Uterus (tissue), 4 donors: ENCODE results near the gene MCTP1. TPM values are rescaled to one million over a fixed set of nuclear protein-coding genes. Genes with fewer than 3 reads are reported as not detected.

ENCODE experiments used
- DNase-seq, 2 donors: peaks; one replicate each; pipeline ENCODE4 v3.0.0-alpha.2; 2019 to 2020
- H3K27ac ChIP-seq, 2 donors: fragments of 200-600 bp; sonication (generic); 1 replicate in 1 of 2; 2 replicates in 1 of 2; pipeline ENCODE4 v1.5.1; 2016 to 2018
- H3K27me3 ChIP-seq, 2 donors: fragments of 200-600 bp; sonication (generic); one replicate each; pipeline ENCODE4 v1.5.1; 2018 to 2019; ENCODE audit warnings: control low read depth in 1 of 2
- H3K36me3 ChIP-seq, 2 donors: fragments of 200-600 bp; sonication (generic); one replicate each; pipeline ENCODE4 v1.5.1; 2019; ENCODE audit warnings: control low read depth in 1 of 2
- H3K4me1 ChIP-seq, 2 donors: fragments of 200-600 bp; sonication (generic); one replicate each; pipeline ENCODE4 v1.5.1; 2018 to 2019; ENCODE audit warnings: control low read depth in 1 of 2
- H3K4me3 ChIP-seq, 2 donors: fragments of 200-600 bp; sonication (generic); 1 replicate in 1 of 2; 2 replicates in 1 of 2; pipeline ENCODE4 v1.5.1; 2018 to 2019; ENCODE audit warnings: mild to moderate bottlenecking in 1 of 2
- H3K9me3 ChIP-seq, 2 donors: fragments of 200-600 bp; sonication (generic); one replicate each; pipeline ENCODE4 v1.5.1; 2019; ENCODE audit warnings: control low read depth in 1 of 2
- CTCF ChIP-seq, 4 experiments: fragments of 200-600 bp in 2 of 4; fragments of 450-650 bp in 2 of 4; sonication (generic) in 2 of 4; IDR thresholded peaks; one replicate each; pipeline ENCODE4 v1.5.1; 2016 to 2019; ENCODE audit warnings: antibody characterized with exemption in 4 of 4, mild to moderate bottlenecking in 2 of 4, moderate library complexity in 1 of 4
- POLR2A ChIP-seq, 2 donors: fragments of 450-650 bp; IDR thresholded peaks; one replicate each; pipeline ENCODE4 v1.6.1; 2016; ENCODE audit warnings: antibody characterized with exemption in 2 of 2, mild to moderate bottlenecking in 1 of 2, moderate library complexity in 1 of 2
- intact Hi-C: fragments of 100-400 bp; cut with DNase I; formaldehyde crosslinking; loops from one replicate; pipeline ENCODE4 v1.15.1; 2023; ENCODE audit warnings: low total_unique reads
- total RNA-seq, 4 donors: library from RNA; depleted of rRNA in 3 of 4; stranded (reverse); fragments of >200 nt in 3 of 4; gene quantifications; one replicate each; pipeline versions ENCODE4 v1.1.0 to v1.2.4, GENCODE V29; 2014 to 2023
- donor health status: DM: yes; HTN: yes; CAD: no.

The MCTP1 gene
- total RNA-seq, 4 donors from 2014 or later = 25.3 to 114 (median 27.6) TPM

- no peaks in the 10 kb centered on the region for H3K27me3 ChIP-seq
- intact Hi-C loops = no loop called here
Observed at GRCh38 chr5:94711785-94712184, 573.1 kb downstream of the MCTP1 start.

GRCh38 chr5:94709277-94709676 is 575.6 kb downstream of the MCTP1 start:
- TF ChIP-seq CTCF (IDR thresholded peaks at IDR 0.05) (no peak), POLR2A (IDR thresholded peaks at IDR 0.05) (no peak)
- no peaks in the 10 kb centered on the region for H3K27me3 ChIP-seq
- no peaks in the 10 kb centered on the region for H3K9me3 ChIP-seq
- intact Hi-C loops = no loop called here
- no peak overlapping the region for H3K4me3 ChIP-seq
- no peak overlapping the region for H3K27ac ChIP-seq
- no peaks in the 10 kb centered on the region for H3K36me3 ChIP-seq
- no peak for DNase-seq
- no peaks in the 10 kb centered on the region for H3K4me1 ChIP-seq

More at GRCh38 chr5:94711785-94712184, 573.1 kb downstream of the MCTP1 start:
- Histone ChIP-seq H3K36me3 (no peaks in the 10 kb centered on the region), H3K27ac (no peak overlapping the region), H3K4me3 (no peak overlapping the region), H3K4me1 (no peaks in the 10 kb centered on the region), H3K9me3 (no peaks in the 10 kb centered on the region)
- DNase-seq = no peak
- TF ChIP-seq POLR2A (IDR thresholded peaks at IDR 0.05) (no peak), CTCF (IDR thresholded peaks at IDR 0.05) (no peak)

GRCh38 chr5:94707359-94707758 is 577.5 kb downstream of the MCTP1 start:
- Histone ChIP-seq H3K4me1 (no peaks in the 10 kb centered on the region), H3K4me3 (no peak overlapping the region), H3K27ac (no peak overlapping the region), H3K36me3 (no peaks in the 10 kb centered on the region), H3K9me3 (no peaks in the 10 kb centered on the region), H3K27me3 (no peaks in the 10 kb centered on the region)
- intact Hi-C loops = no loop called here
- DNase-seq = no peak
- TF ChIP-seq POLR2A (IDR thresholded peaks at IDR 0.05) = no peak
- no peak for TF ChIP-seq CTCF (IDR thresholded peaks at IDR 0.05)

- no peaks in the 10 kb centered on the region for H3K9me3 ChIP-seq
- intact Hi-C loops = no loop called here
- H3K4me1 ChIP-seq = no peaks in the 10 kb centered on the region
- H3K27ac ChIP-seq = no peak overlapping the region
- TF ChIP-seq POLR2A (IDR thresholded peaks at IDR 0.05) (no peak), CTCF (IDR thresholded peaks at IDR 0.05) (no peak)
- H3K27me3 ChIP-seq = no peaks in the 10 kb centered on the region
- no peaks in the 10 kb centered on the region for H3K36me3 ChIP-seq
- no peak overlapping the region for H3K4me3 ChIP-seq
- no peak for DNase-seq
Observed at GRCh38 chr5:94705427-94705826, 579.5 kb downstream of the MCTP1 start.

GRCh38 chr5:94702729-94703128 is 582.2 kb downstream of the MCTP1 start:
- H3K36me3 ChIP-seq = no peaks in the 10 kb centered on the region
- H3K27ac ChIP-seq = no peak overlapping the region
- no peak for DNase-seq
- intact Hi-C loops = no loop called here
- no peaks in the 10 kb centered on the region for H3K4me1 ChIP-seq
- no peaks in the 10 kb centered on the region for H3K9me3 ChIP-seq
- H3K27me3 ChIP-seq = no peaks in the 10 kb centered on the region
- TF ChIP-seq CTCF (IDR thresholded peaks at IDR 0.05) (no peak), POLR2A (IDR thresholded peaks at IDR 0.05) (no peak)
- no peak overlapping the region for H3K4me3 ChIP-seq
